ENCODE results near the gene S100A16.
"Not testable (repeated sequence)": the region's sequence is repeated elsewhere in the genome, so short reads cannot be mapped to it uniquely, and the experiment has no call there.

Gene S100A16

DNA sequence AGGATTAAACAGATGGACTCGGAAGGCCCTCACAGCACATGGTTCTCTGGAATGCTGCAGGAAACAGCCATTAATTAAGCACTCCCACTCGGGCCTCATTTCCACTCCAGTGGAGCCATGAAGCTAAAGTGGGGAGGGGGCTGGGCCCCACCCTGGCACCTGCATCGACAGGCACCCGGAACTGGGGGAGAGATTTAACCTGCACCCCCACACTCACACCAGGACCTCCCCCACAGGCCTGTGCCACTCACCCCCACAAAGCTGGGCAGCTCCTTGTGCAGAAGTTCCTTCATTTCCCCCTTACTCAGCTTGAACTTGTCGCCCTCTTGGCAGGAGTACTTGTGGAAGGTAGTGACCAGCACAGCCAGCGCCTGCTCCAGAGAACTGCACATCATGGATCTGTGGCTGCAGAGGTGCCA is 49.4 kb downstream of the S100A16 start:
- DNase-seq (ENCODE audit: low read depth), result no peak

GRCh38 chr1:153562021-153562420 is 50.9 kb downstream of the S100A16 start:
- DNase-seq (ENCODE audit: low read depth), result not testable (repeated sequence)

DNA sequence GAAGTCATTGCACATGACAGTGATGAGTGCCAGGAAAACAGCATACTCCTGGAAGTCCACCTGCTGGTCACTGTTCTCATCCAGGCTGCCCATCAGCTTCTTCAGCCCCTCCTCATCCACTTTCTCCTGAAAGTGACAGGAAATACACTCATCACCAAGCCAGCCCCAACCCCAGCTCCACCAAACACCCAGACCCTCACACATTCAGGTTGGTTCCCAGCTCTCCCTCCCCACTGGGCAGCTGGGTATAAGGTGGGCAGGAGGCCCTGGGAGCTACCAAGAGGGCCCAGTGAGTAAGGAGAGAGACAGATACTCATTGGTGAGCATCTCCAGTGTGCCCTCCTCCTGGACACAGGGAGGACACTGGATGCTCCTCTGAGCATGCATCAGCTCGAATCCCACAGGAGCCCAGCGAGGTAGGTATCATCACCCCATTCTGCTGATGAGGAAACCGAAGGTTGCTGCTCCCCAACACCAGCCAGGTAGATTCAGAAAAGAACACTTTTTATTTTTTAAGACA is 51.4 kb downstream of the S100A16 start:
- no peak for DNase-seq (ENCODE audit: low read depth)

- no peak for DNase-seq (ENCODE audit: low read depth)
These were observed 52.0 kb downstream of the S100A16 start for GRCh38 chr1:153560771-153561465.

DNA sequence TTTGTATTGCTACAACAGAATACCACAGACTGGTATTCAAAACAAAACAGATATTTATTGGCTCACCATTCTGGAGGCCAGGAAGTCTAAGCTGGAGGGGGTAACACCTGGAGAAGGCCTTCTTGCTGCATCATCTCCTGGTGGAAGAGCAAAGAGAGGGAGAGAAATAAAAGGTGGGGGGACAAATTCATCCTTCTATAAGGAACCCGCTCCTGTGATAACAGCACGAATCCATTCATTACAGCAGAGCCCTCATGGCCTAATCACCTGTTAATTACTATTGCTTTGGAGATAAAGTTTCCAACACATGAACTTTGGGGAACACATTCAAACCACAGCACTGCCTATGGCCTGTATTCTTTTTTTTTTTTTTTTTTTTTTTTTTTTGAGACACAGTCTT is 52.7 kb downstream of the S100A16 start:
- no peak for DNase-seq (ENCODE audit: low read depth)

DNA sequence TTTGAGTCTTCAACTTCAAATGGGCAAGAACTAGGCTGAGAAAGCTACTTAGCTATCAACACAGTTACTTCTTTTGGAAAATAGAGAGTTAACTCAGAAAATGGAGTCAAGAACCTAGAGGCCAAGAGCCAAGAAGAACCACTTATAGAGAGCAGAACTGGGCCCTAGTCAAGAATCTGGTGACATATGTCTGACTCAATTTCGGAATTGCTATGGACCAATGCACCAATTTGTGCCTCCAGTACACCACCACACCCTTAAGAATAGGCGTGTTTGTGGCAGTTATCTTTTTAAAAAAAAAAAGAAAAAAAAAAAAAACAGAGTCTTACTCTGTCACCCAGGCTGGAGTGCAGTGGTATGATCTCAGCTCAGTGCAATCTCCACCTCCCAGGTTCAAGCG is 55.1 kb downstream of the S100A16 start:
- no peak for DNase-seq (ENCODE audit: low read depth)

Measured in activated T-cell treated with anti-CD3 and anti-CD28 coated beads for 24 hours (primary cell).